ENCODE results near the gene THG1L. TPM values are rescaled to one million over a fixed set of nuclear protein-coding genes. Genes with fewer than 3 reads are reported as not detected.

THG1L gene
- polyA plus RNA-seq, 2 donors = 7.9 to 13.0 TPM

GRCh38 chr5:157772127-157772526 is 40.9 kb downstream of the THG1L start:
- Histone ChIP-seq H3K9me3 (ENCODE audit: control insufficient read depth in 2 of 2, insufficient read depth in 1 of 2, low read depth in 1 of 2, low read length in 1 of 2) (no peaks in the 10 kb centered on the region), H3K27me3 (ENCODE audit: control insufficient read depth in 1 of 2, insufficient read depth in 2 of 2, low read length in 2 of 2) (no peaks in the 10 kb centered on the region), H3K27ac (ENCODE audit: low read depth in 2 of 2, low read length in 1 of 2) (no peak overlapping the region), H3K4me1 (ENCODE audit: control insufficient read depth in 2 of 2, insufficient read depth in 2 of 2, low read length in 1 of 2) (no peaks in the 10 kb centered on the region), H3K4me3 (ENCODE audit: low read depth in 1 of 2, low read length in 2 of 2) (no peak overlapping the region), H3K36me3 (ENCODE audit: control insufficient read depth in 2 of 2, insufficient read depth in 2 of 2, low read length in 1 of 2) (no peaks in the 10 kb centered on the region)
- 66 to 80% methylated on average over 10 of the region's 10 CpGs for WGBS, 2 donors

- H3K27me3 ChIP-seq (ENCODE audit: control insufficient read depth in 1 of 2, insufficient read depth in 2 of 2, low read length in 2 of 2) = no peaks in the 10 kb centered on the region
- 58 to 63% methylated on average over 8 of the region's 8 CpGs for WGBS, 2 donors
- H3K27ac ChIP-seq (ENCODE audit: low read depth in 2 of 2, low read length in 1 of 2) = no peak overlapping the region
- no peaks in the 10 kb centered on the region for H3K9me3 ChIP-seq (ENCODE audit: control insufficient read depth in 2 of 2, insufficient read depth in 1 of 2, low read depth in 1 of 2, low read length in 1 of 2)
- no peak overlapping the region for H3K4me3 ChIP-seq (ENCODE audit: low read depth in 1 of 2, low read length in 2 of 2)
- no peaks in the 10 kb centered on the region for H3K36me3 ChIP-seq (ENCODE audit: control insufficient read depth in 2 of 2, insufficient read depth in 2 of 2, low read length in 1 of 2)
- H3K4me1 ChIP-seq (ENCODE audit: control insufficient read depth in 2 of 2, insufficient read depth in 2 of 2, low read length in 1 of 2) = no peaks in the 10 kb centered on the region
Observed at GRCh38 chr5:157778121-157778805, 47.0 kb downstream of the THG1L start.

- no peaks in the 10 kb centered on the region for H3K9me3 ChIP-seq (ENCODE audit: control insufficient read depth in 2 of 2, insufficient read depth in 1 of 2, low read depth in 1 of 2, low read length in 1 of 2)
- WGBS, 2 donors = 86 to 88% methylated on average over 6 of the region's 6 CpGs
- no peaks in the 10 kb centered on the region for H3K27me3 ChIP-seq (ENCODE audit: control insufficient read depth in 1 of 2, insufficient read depth in 2 of 2, low read length in 2 of 2)
- H3K36me3 ChIP-seq (ENCODE audit: control insufficient read depth in 2 of 2, insufficient read depth in 2 of 2, low read length in 1 of 2) = no peaks in the 10 kb centered on the region
- no peak overlapping the region for H3K27ac ChIP-seq (ENCODE audit: low read depth in 2 of 2, low read length in 1 of 2)
- no peaks in the 10 kb centered on the region for H3K4me1 ChIP-seq (ENCODE audit: control insufficient read depth in 2 of 2, insufficient read depth in 2 of 2, low read length in 1 of 2)
- no peak overlapping the region for H3K4me3 ChIP-seq (ENCODE audit: low read depth in 1 of 2, low read length in 2 of 2)
Observed at GRCh38 chr5:157779221-157779620, 48.0 kb downstream of the THG1L start.

- Histone ChIP-seq H3K36me3 (ENCODE audit: control insufficient read depth in 2 of 2, insufficient read depth in 2 of 2, low read length in 1 of 2) (peaks cover 0 to 4% of the 10 kb centered on the region in 2 donors), H3K27ac (ENCODE audit: low read depth in 2 of 2, low read length in 1 of 2) (no peak overlapping the region), H3K4me3 (ENCODE audit: low read depth in 1 of 2, low read length in 2 of 2) (no peak overlapping the region), H3K9me3 (ENCODE audit: control insufficient read depth in 2 of 2, insufficient read depth in 1 of 2, low read depth in 1 of 2, low read length in 1 of 2) (no peaks in the 10 kb centered on the region), H3K4me1 (ENCODE audit: control insufficient read depth in 2 of 2, insufficient read depth in 2 of 2, low read length in 1 of 2) (no peaks in the 10 kb centered on the region), H3K27me3 (ENCODE audit: control insufficient read depth in 1 of 2, insufficient read depth in 2 of 2, low read length in 2 of 2) (no peaks in the 10 kb centered on the region)
- 92% methylated on average over 3 of the region's 3 CpGs for WGBS, 2 donors
Observed at GRCh38 chr5:157785801-157786200, 54.6 kb downstream of the THG1L start.

Other genes starting within 250 kb of the THG1L start
- 1 to 10 TPM; 2.1 to 2.3 TPM for gene ADAM19, start 155.6 kb upstream of the THG1L start, polyA plus RNA-seq
- gene SOX30, start 79.0 kb upstream of the THG1L start, polyA plus RNA-seq = under 1 TPM; 0.04 to 0.05 TPM
- gene C5orf52, start 59.9 kb upstream of the THG1L start, polyA plus RNA-seq = not detected
- gene LSM11, start 12.3 kb downstream of the THG1L start, polyA plus RNA-seq = 1 to 10 TPM in 1 of 2 donors, under 1 TPM in 1; 0.94 to 1.3 TPM
- 10 to 100 TPM; 59.1 to 75.2 TPM for gene CLINT1, start 127.7 kb downstream of the THG1L start, polyA plus RNA-seq